ENCODE measurements around the gene RNF175.

Gene RNF175

GRCh38 chr4:153757407-153757806, 2.4 kb downstream of the RNF175 start:
- no peak for TF ChIP-seq CTCF (IDR thresholded peaks at IDR 0.05; ENCODE audit: unreplicated experiment in 3 of 3)
- Mint-ChIP-seq H3K4me1 (peaks cover 4% of the 10 kb centered on the region), H3K27ac (no peak overlapping the region), H3K9me3 (peaks cover 4% of the 10 kb centered on the region), H3K27me3 (ENCODE audit: low read depth) (peaks cover 25% of the 10 kb centered on the region), H3K4me3 (peak overlapping the region in 1 of 3 experiments; percentile 80), H3K36me3 (ENCODE audit: low read depth) (peaks cover 28% of the 10 kb centered on the region)

- H3K36me3 Mint-ChIP-seq (ENCODE audit: low read depth): peaks cover 30% of the 10 kb centered on the region
- H3K27me3 Mint-ChIP-seq (ENCODE audit: low read depth): peaks cover 22% of the 10 kb centered on the region
- H3K9me3 Mint-ChIP-seq: peaks cover 4% of the 10 kb centered on the region
- H3K4me3 Mint-ChIP-seq: no peak overlapping the region
- no peak overlapping the region for H3K27ac Mint-ChIP-seq
- peaks cover 4% of the 10 kb centered on the region for H3K4me1 Mint-ChIP-seq
- no peak for TF ChIP-seq CTCF (IDR thresholded peaks at IDR 0.05; ENCODE audit: unreplicated experiment in 3 of 3)
These were observed 4.6 kb downstream of the RNF175 start for GRCh38 chr4:153755186-153755585.

- TF ChIP-seq CTCF (IDR thresholded peaks at IDR 0.05; ENCODE audit: unreplicated experiment in 3 of 3): peak; percentile 60 to 68 (median 64)
- Mint-ChIP-seq H3K36me3 (ENCODE audit: low read depth) (peaks cover 27% of the 10 kb centered on the region), H3K27me3 (ENCODE audit: low read depth) (no peaks in the 10 kb centered on the region), H3K9me3 (no peaks in the 10 kb centered on the region), H3K4me1 (no peaks in the 10 kb centered on the region), H3K4me3 (no peak overlapping the region), H3K27ac (no peak overlapping the region)
These were observed 9.5 kb downstream of the RNF175 start for GRCh38 chr4:153750197-153750817.

GRCh38 chr4:153748378-153748777, 11.4 kb downstream of the RNF175 start:
- no peak for TF ChIP-seq CTCF (IDR thresholded peaks at IDR 0.05; ENCODE audit: unreplicated experiment in 3 of 3)
- H3K9me3 Mint-ChIP-seq: no peaks in the 10 kb centered on the region

GRCh38 chr4:153747406-153747955, 12.3 kb downstream of the RNF175 start:
- TF ChIP-seq CTCF (IDR thresholded peaks at IDR 0.05; ENCODE audit: unreplicated experiment in 3 of 3): no peak
- Mint-ChIP-seq H3K36me3 (ENCODE audit: low read depth) (peaks cover 21% of the 10 kb centered on the region), H3K27me3 (ENCODE audit: low read depth) (no peaks in the 10 kb centered on the region), H3K27ac (no peak overlapping the region), H3K4me3 (no peak overlapping the region), H3K4me1 (no peaks in the 10 kb centered on the region), H3K9me3 (no peaks in the 10 kb centered on the region)

More at GRCh38 chr4:153748378-153748777, 11.4 kb downstream of the RNF175 start:
- peaks cover 22% of the 10 kb centered on the region for H3K36me3 Mint-ChIP-seq (ENCODE audit: low read depth)
- H3K4me1 Mint-ChIP-seq: no peaks in the 10 kb centered on the region
- no peak overlapping the region for H3K27ac Mint-ChIP-seq
- no peaks in the 10 kb centered on the region for H3K27me3 Mint-ChIP-seq (ENCODE audit: low read depth)
- H3K4me3 Mint-ChIP-seq: no peak overlapping the region

GRCh38 chr4:153745651-153746050, 14.2 kb downstream of the RNF175 start:
- H3K27me3 Mint-ChIP-seq (ENCODE audit: low read depth): no peaks in the 10 kb centered on the region
- peaks cover 30% of the 10 kb centered on the region for H3K36me3 Mint-ChIP-seq (ENCODE audit: low read depth)
- H3K27ac Mint-ChIP-seq: no peak overlapping the region
- no peaks in the 10 kb centered on the region for H3K4me1 Mint-ChIP-seq
- no peak overlapping the region for H3K4me3 Mint-ChIP-seq
- peaks cover under 1% of the 10 kb centered on the region for H3K9me3 Mint-ChIP-seq
- TF ChIP-seq CTCF (IDR thresholded peaks at IDR 0.05; ENCODE audit: unreplicated experiment in 3 of 3): no peak
